GM11168 (cell line): ENCODE measurements around the gene SLAMF1.
"Not testable (repeated sequence)": the region's sequence is repeated elsewhere in the genome, so short reads cannot be mapped to it uniquely, and the experiment has no call there.

Source experiments
- in situ Hi-C: fragments of 300-500 bp; cut with MboI; formaldehyde crosslinking; loops from one replicate; pipeline ENCODE4 v1.12.0; 2022; ENCODE audit warnings: low sequenced_read_pairs; ENCODE audit not compliant: unreplicated experiment

Gene SLAMF1

GRCh38 chr1:160608057-160608456 is 38.8 kb downstream of the SLAMF1 start:
- in situ Hi-C loops: loop anchor here (5.0 kb wide), 2 partner anchors 61 to 181 kb away; no protein-coding TSS in a partner anchor

DNA sequence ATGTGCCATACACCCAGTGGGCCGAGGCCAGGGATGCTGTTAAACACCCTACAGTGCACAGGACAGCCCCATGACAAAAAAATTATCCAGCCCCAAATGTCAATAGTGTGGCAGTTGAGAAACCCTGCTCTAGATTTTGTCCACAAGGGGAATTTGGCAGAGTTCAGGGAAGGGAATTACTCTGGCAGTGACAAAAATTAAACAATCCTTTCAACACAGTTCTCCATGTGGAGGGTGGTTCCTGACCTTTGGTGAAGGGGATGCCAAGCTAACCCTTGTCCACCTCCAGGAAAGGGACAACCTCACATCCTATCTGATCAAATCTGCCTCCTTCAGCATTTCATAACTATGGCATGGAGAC is 39.2 kb downstream of the SLAMF1 start:
- in situ Hi-C loops: loop anchor here (5.0 kb wide), 2 partner anchors 60 to 180 kb away; no protein-coding TSS in a partner anchor

GRCh38 chr1:160607011-160607671 is 39.7 kb downstream of the SLAMF1 start:
- in situ Hi-C loops: loop anchor here (5.0 kb wide), 2 partner anchors 60 to 180 kb away; no protein-coding TSS in a partner anchor

DNA sequence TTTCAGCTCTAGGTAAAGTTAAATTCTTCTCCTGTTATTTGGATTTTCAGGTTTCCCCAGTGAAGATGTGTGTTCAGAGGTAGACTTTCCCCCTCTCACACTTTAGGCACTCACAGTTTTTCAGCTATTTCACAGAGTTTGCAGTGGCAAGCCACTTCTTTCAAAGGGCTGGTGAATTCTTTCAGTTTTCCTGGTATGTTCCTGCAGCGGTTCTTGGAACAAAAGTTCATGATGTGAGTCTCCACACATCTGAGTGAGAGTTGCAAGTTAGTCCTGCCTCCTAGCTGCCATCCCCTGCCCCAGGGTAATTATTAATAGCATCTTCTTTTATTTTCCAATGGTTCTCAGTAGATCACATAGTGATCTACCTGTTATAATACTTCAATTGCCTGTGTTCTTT is 40.2 kb downstream of the SLAMF1 start:
- in situ Hi-C loops: loop anchor here (5.0 kb wide), 2 partner anchors 59 to 179 kb away; no protein-coding TSS in a partner anchor

DNA sequence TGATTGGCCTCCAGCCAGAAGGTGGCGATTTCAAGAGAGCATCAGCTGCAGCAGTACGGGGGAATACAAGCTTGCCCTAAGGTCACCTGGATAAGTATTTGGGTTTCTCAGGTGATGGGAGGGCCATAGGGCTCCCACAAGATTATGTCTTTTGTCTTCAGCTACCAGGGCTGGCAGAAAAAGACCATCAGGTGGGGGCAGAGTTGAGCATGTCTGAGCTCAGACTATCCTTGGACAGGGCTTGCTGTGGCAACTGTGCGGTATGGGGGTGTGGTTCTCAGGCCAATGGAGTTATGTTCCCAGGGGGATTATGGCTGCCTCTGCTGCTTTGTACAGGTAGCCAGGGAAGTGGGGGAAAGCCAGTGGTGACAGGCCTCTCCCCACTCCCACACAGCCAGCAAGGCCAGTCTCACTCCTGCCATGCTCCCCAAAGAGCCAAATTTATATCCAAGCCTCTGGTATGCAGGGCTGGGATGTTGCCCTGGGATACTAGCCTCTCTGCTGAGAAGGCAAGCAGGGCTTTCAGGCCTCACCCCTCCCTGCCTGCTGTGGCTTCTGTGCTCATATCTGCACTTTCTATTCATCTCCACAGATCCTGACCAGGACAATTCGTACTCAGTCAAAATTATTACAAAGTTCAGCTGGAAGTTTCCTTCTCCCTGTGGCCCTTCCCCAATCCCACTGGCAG is 40.9 kb downstream of the SLAMF1 start:
- in situ Hi-C loops: loop anchor here (5.0 kb wide), 2 partner anchors 59 to 179 kb away; no protein-coding TSS in a partner anchor

GRCh38 chr1:160605205-160605604 is 41.6 kb downstream of the SLAMF1 start:
- in situ Hi-C loops: loop anchor here (5.0 kb wide), 2 partner anchors 58 to 178 kb away; no protein-coding TSS in a partner anchor

GRCh38 chr1:160597705-160598104 is 49.1 kb downstream of the SLAMF1 start:
- in situ Hi-C loops: no loop called here

- in situ Hi-C loops: no loop called here
Measured at GRCh38 chr1:160597051-160597450, 49.8 kb downstream of the SLAMF1 start.

GRCh38 chr1:160590488-160590887 is 56.4 kb downstream of the SLAMF1 start:
- in situ Hi-C loops: no loop called here

- in situ Hi-C loops: no loop called here
Measured at GRCh38 chr1:160588468-160588867, 58.4 kb downstream of the SLAMF1 start.

DNA sequence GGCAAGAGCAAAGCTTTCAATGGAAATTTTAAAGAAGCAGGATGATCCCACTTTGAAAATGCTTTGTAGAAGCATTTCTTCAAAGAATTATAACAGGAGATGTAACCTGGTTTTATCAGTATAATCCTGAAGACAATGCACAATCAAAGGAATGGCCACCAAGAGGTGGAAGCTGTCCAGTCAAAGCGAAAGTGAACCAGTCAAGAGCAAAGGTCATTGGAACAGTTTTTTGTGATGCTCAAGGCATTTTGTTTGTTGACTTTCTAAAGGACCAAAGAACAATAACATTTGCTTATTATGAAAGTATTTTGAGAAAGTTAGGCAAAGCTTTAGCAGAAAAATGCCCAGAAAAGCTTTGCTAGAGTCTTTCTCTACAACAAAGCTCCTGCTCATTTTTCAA is 62.1 kb downstream of the SLAMF1 start:
- in situ Hi-C loops: no loop called here

DNA sequence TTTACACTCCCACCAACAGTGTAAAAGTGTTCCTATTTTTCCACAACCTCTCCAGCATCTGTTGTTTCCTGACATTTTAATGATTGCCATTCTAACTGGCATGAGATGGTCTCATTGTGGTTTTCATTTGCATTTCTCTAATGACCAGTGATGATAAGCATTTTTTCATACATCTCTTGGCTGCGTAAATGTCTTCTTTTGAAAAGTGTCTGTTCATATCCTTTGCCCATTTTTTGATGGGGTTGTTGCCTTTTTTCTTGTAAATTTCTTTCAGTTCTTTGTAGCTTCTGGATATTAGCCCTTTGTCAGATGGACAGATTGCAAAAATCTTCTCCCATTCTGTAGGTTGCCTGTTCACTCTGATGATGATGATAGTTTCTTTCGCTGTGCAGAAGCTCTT is 63.9 kb downstream of the SLAMF1 start:
- in situ Hi-C loops: not testable (repeated sequence)

DNA sequence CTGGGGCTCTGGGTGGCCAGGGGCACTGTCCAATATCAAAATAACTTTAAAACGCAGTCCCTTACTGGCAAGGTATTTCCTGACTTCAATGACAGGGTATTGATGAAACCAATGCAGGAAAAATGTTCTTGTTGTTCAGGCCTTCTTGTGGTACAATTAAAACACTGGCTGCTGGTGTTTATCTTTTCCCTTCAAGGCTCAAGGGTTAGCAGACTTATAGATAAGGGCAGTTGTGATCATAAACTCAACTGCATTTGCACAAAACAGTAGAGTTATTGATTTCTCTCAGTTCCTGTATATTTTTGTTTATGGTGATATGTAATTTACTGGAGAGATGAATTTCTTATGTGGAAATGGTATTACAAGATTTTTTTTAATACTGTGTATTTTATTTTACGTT is 64.9 kb downstream of the SLAMF1 start:
- in situ Hi-C loops: no loop called here

DNA sequence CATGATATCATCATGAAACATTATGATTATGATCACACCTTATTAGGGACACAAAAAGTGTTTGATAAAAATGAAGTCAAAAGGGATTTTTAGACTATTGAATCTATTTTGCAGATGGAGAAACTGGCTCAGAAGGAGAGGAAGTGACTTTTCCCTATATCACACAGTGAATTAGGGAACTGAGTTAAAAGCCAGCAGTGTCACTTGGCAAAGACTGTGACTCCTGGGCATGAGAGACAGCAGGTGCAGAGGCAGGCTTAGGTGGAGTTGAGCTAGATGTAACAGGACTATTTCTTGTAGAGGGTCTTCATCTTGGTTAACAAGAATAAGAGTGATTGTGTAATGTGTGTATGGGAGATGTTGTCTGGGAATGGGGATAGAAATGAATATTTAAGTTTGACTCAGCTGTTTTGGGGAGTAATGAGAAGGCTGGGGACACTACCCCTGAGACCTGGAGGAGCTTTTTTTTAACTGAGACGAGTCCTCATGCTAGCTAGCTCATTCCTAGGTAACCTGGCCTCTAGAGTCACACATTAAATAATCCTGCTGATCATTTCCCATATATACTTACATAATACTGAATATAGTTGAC is 66.5 kb downstream of the SLAMF1 start:
- in situ Hi-C loops: no loop called here

- in situ Hi-C loops: no loop called here
Measured at GRCh38 chr1:160579216-160579701, 67.6 kb downstream of the SLAMF1 start, which contains the start of gene CD84. Gene CD84, minus strand, starts transcription at chr1:160579496. Its CDS starts 59 bp downstream, at chr1:160579437.

GRCh38 chr1:160578525-160579191 is 68.2 kb downstream of the SLAMF1 start:
- in situ Hi-C loops: no loop called here

GRCh38 chr1:160578175-160578524 is 68.7 kb downstream of the SLAMF1 start:
- in situ Hi-C loops: no loop called here

DNA sequence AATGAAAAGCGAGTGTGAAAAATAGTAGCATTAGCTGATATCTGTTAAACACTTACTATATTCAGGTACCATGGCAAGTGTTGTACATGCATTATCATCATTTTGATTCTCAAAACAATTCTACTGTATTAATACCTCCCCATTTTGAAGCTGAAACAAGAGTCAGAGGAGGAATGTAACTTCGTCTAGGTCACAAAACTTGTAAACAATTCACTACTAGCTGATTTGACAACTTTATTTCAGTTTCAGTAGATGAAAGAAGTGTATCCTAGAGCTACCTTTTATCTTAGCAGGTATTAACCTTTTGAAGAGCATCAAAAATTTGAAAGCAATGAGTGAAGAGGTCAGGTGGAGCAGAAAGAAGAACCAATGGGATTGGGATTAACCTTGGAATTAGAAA is 69.2 kb downstream of the SLAMF1 start:
- in situ Hi-C loops: no loop called here

DNA sequence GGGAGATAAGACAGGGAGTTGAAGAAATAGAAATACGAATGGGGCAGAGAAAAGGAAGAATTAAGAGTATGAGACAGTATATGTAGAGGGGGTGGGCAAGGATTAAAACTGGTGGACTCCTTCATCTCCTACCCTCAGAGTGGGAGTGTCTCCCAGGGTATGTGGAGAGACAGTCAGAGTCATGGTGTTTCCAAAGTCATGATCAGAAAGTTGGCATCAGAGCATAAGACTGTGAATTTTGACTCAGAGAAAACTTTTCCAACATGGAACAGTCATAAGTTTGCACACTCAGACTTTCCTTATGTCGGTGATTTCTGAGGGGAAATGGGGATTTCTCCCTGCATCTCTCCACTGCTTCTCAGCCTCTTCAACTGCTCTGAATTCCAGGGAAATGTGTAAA is 70.0 kb downstream of the SLAMF1 start:
- in situ Hi-C loops: no loop called here

- in situ Hi-C loops: no loop called here
Measured at GRCh38 chr1:160576390-160576789, 70.5 kb downstream of the SLAMF1 start.
